GM21423 (cell line): ENCODE results near the gene RIPK4.
"Not testable (repeated sequence)": the region's sequence is repeated elsewhere in the genome, so short reads cannot be mapped to it uniquely, and the experiment has no call there.

Experiments
- ATAC-seq: cut with Tn5 transposase; IDR thresholded peaks from one replicate; pipeline ENCODE4 v1.9.1; 2021; ENCODE audit warnings: mild to moderate bottlenecking, moderate library complexity; ENCODE audit not compliant: unreplicated experiment

RIPK4 gene

GRCh38 chr21:41703857-41704501 lies 62.9 kb downstream of the RIPK4 start:
- no peak for ATAC-seq

DNA sequence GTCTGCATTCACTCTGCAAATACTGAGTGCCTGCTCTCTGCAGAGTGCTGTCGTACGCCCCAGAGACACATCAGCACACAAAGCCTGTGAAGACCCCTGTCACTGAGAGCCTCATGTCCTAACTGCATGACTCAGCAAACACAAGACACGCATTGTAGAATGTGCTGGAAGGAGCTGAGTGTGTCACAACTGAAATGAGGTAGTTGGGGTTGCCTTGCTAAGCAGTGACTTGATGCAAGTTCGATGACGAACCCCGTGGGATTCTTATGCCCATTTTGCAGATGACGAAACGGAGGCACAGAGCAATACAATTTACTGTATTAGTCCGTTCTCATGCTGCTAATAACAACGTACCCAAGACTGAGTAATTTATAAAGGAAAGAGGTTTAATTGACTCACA lies 65.1 kb downstream of the RIPK4 start:
- no peak for ATAC-seq

DNA sequence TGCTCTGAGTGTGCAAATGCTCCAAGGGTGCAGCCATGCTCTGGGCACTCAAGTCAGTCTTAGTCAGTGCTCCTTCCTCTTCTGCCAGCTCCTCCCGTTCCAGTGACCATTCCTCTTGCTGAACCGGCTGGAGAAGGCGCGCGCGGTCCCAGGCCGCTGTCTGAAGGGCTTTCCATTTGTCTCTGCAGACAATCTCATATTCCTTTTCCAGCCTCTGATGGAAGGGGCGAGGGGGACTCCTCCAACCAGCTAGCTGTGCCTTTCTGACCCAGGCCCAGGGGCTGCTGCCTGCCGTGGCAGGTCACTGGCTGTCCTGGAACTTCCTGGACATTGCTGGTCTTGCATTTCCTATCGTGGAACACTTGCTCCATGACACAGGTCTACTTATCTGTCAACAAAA lies 67.5 kb downstream of the RIPK4 start:
- ATAC-seq = no peak

DNA sequence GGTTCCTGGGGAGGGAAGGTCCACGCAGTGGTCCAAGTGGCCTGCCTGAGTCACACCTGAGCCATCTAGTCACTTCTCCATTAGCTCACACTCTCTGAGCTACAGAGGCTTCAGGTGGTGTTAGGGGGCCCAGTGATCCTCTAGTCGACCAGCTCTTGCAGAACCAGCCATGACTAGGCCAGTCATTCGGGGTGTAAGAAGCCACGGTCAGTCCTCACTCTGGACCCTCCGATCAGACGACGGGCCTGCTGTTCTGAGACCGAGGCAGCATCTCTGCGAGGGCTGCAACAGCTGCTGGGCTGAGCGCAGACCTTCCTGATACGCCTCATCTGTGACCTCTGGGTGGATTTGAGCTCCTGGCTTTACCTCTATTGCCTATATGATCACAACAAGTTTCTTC lies 68.8 kb downstream of the RIPK4 start:
- no peak for ATAC-seq

- ATAC-seq = no peak
These were observed 71.3 kb downstream of the RIPK4 start for GRCh38 chr21:41695513-41695912.

DNA sequence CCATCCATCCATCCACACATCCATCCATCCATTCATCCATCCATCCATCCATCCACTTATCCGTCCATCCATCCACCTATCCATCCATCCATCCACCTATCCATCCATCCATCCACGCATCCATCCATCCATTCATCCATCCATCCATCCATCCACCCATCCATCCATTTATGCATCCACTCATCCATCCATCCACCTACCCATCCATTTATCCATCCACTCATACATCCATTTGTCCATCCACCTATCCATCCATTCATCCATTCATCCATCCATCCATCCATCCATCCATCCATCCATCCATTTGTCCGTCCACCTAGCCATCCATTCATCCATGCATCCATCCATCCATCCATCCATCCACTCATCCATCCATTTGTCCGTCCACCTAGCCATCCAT lies 72.8 kb downstream of the RIPK4 start:
- not testable (repeated sequence) for ATAC-seq

DNA sequence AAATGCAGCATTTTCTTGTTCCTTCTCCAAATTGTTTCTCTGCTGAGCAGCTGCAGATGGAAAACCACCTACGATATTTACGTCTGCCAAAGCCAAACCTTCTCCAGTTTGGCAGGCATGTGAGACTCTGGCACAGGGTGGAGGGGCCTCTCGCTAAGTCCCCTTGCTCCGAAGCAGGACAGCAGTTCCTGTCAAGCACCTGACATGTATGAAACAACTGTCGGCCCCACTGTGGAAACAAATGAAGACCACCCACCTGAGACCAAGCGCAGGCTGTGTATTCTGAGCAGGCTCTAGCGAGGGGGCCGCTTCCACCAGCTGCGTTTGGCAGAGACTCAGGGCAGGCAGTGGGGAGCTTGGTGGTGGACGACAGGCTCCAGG lies 74.7 kb downstream of the RIPK4 start:
- ATAC-seq = no peak

DNA sequence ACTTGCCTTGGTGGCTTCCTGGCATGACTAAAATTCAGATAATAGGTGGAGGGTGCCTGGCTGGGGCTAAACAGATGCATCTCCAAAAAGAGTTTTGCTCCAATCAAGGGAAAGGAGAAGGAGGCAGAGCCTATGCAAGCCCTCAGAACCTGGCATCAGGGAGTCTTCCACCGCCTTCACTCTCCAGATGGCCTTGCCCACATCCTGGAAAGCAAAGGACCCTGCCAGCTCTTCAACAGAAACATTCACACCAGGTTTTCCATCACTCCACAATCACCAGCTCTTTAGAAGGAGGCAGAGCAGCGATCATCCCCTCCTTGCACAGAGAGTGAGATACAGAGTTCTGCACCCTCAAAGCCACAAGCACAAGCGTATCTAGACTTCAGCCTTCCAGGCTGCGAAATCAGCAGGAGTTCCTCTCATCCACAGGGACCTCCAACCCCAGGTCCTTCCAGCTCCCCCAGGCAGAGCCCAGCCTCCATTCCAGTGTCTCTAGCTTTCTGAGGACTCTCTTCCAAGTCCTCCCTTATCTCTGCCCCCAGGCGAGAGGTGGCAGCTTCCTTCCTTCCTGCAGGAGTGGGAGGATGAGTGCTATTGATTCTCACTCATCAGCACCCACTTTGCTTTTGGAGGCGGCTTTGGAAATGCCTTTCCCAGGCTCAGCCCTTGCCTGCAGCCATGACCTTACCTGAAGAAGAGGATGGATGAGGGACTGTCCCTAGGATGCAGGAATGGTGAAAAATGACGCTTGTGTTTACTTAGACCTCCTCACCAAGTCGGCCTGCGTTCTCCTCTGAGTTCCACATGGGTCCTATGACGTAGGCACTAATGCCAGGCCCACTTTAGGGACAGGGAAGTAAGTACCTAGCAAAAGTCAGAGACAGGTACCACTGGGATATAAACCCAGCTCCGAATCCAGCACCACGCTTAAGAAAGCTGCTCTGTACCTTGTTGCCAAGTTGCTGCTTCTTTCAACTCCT lies 75.4 kb downstream of the RIPK4 start:
- ATAC-seq = no peak
